D721Med (cell line): ENCODE measurements around the gene IST1.

Source experiments
- DNase-seq: peaks from one replicate; pipeline ENCODE4 v3.0.0; 2011; ENCODE audit warnings: low spot score; ENCODE audit not compliant: insufficient read length
- FAIRE-seq: peaks from 2 replicates; lab custom pipeline; 2011; peaks lifted over from hg19 to GRCh38; lab: Jason Lieb, UNC
- TF ChIP-seq, protein P1 (sequence below): IDR thresholded peaks from 2 replicates; pipeline ENCODE4 v1.5.1; 2012; ENCODE audit warnings: mild to moderate bottlenecking, control low read depth; ENCODE audit not compliant: insufficient read depth; ENCODE audit errors: missing control alignments

IST1 gene

DNA sequence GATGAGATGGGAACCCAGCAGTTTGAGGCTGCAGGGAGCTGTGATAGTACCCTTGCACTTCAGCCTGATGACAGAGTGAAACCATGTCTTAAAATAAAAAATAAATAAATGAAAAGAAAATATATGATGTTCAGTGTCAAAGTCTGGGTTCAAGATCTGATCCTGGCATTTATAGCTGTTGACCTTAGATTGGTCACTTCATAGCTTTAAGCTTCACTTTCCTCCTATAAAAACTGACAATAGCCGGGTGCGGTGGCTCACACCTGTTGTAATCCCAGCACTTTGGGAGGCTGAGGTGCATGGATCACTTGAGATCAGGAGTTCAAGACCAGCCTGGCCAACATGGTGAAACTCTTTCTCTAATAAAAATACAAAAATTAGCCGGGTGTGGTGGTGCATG lies 6.2 kb upstream of the IST1 start:
- TF ChIP-seq, protein P1, sequence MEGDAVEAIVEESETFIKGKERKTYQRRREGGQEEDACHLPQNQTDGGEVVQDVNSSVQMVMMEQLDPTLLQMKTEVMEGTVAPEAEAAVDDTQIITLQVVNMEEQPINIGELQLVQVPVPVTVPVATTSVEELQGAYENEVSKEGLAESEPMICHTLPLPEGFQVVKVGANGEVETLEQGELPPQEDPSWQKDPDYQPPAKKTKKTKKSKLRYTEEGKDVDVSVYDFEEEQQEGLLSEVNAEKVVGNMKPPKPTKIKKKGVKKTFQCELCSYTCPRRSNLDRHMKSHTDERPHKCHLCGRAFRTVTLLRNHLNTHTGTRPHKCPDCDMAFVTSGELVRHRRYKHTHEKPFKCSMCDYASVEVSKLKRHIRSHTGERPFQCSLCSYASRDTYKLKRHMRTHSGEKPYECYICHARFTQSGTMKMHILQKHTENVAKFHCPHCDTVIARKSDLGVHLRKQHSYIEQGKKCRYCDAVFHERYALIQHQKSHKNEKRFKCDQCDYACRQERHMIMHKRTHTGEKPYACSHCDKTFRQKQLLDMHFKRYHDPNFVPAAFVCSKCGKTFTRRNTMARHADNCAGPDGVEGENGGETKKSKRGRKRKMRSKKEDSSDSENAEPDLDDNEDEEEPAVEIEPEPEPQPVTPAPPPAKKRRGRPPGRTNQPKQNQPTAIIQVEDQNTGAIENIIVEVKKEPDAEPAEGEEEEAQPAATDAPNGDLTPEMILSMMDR, result no peak
- FAIRE-seq (no peak), DNase-seq (no peak)

DNA sequence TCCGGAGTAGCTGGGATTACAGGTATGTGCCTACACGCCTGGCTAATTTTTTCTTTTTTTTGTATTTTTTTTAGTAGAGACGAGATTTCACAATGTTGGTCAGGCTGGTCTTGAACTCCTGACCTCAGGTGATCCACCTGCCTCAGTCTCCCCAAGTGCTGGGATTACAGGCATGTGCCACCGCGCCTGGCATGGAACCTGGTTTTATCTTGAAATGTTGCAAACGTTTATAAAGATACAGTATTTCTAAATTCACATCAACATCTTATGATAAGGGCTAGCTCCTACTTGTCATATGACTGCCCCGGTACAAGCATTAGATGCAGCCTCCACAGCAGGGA lies 1.5 kb upstream of the IST1 start:
- FAIRE-seq (no peak), DNase-seq (no peak)
- TF ChIP-seq, protein P1, result no peak

DNA sequence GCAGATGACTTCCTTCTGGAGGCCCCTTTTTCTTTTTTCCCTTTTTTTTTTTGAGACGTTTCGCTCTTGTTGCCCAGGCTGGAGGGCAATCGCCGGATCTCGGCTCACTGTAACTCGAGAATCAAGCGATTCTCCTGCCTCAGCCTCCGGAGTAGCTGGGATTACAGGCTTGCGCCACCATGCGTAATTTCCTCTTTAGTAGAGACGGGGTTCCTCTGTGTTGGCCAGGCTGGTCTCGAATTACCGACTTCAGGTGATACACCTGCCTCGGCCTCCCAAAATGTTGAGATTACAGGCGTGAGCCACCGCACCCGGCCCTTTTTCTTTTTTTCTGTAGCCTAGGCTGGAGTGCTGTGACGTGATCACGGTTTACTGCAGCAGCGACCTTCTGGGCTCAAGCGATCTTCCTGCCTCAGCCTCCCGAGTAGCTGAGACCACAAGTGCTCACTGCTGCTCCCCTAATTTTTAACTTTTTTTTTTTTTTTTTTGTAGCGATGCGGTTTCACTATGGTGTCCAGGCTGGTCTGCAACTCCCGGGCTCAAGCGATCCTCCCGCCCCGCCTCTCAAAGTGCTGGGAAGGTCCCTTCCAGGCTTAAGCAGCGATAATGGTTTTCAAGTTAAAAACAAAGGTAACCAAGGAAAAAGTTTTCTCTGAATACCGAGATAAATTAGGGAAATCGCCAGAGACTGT lies 956 bp upstream of the IST1 start:
- DNase-seq (no peak), FAIRE-seq (no peak)
- TF ChIP-seq, protein P1, result peak; percentile 18

DNA sequence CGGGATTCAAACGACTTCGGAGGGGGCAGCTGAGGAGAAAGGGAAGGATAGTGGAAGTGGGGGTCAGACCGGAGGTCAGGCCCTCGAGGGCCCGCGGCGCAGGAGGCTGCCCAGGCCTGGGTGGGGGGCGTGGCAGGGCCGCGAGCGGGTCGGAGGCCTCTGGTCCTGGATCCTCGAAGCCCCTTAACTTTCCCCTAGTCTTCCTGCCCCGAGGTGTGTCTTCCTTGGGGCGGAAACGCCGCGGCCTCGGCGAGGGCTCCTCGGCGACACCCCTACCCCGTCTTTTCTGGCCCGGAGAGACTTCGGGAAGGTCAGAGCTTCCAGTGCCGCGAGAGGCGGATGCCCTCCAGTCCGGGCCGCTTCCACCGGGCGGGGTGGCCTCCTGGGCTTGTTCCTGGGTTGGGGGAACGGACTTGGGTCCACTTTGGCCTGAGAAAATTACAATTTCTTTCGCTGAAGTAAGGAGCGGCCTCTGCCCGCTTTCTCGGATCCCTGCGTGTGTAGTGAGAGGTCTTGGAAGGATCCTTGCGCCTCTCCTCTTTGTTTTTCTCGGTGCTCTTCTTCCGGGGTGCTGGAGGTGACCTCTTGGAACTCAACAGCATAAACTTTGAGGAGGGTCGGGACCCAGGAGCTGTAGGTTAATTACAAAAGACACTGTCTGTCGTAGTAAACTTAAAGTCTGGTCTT lies 491 bp downstream of the IST1 start:
- FAIRE-seq (no peak), DNase-seq (no peak)
- TF ChIP-seq, protein P1, result no peak

- DNase-seq (no peak), FAIRE-seq (no peak)
- TF ChIP-seq, protein P1, result no peak
Observed at GRCh38 chr16:71896764-71897368, 1.5 kb downstream of the IST1 start.

DNA sequence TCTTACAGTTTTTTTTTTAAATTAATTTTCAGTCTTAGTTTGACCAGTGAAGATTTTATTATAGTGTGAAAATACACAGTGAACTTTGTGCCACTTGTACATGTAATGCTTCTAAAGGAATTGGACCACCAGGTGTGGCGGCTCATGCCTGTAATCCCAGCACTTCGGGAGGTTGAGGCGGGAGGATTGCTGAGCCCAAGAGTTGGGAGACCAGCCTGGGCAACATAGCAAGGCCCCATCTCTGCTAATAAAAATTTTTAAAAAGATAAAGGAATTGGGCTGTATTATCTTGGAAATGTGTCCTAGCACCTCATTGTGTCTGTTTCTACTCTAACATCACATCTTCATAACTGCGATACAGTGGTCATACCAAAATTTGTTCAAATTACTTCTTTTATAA lies 3.8 kb downstream of the IST1 start:
- FAIRE-seq, result no peak
- TF ChIP-seq, protein P1, result no peak

More for the DNA sequence above, 3.8 kb downstream of the IST1 start:
- DNase-seq, result no peak
